Measurements from ENCODE around the gene CAPNS1. TPM values are rescaled to one million over a fixed set of nuclear protein-coding genes. Genes with fewer than 3 reads are reported as not detected.

The CAPNS1 gene
- total RNA-seq, 4 donors from 2014 or later: 94.8 to 252 (median 165) TPM

- intact Hi-C loops (cut with DNase I; ENCODE audit: low total_unique reads) (loop anchor here (1.0 kb wide), 1 partner anchor 12 kb away; no protein-coding TSS in a partner anchor), in situ Hi-C loops (cut with MboI; ENCODE audit: low sequenced_read_pairs in 4 of 4) (loop anchor here in 1 of 4 donors (25.0 kb wide), 1 partner anchor 377 kb away; the partner anchor contains the start of genes HSPB6 and PROSER3)
- peaks cover 12 to 26% of the 10 kb centered on the region in 2 donors for H3K4me1 ChIP-seq
- peak overlapping the region; percentile 90 to 97 (median 92) for H3K4me3 ChIP-seq
- H3K27ac ChIP-seq: peak overlapping the region; percentile 97 to 100 (median 98)
- ATAC-seq (no peak), DNase-seq (no peak)
- no peaks in the 10 kb centered on the region for H3K27me3 ChIP-seq
- H3K9me3 ChIP-seq: no peaks in the 10 kb centered on the region
- no peak for TF ChIP-seq POLR2A (IDR thresholded peaks at IDR 0.05)
- no peak for TF ChIP-seq CTCF (IDR thresholded peaks at IDR 0.05 in 4 of 5, conservative IDR thresholded peaks at IDR 0.05 in 1 of 5)
- H3K36me3 ChIP-seq: peaks cover 0 to 19% of the 10 kb centered on the region in 2 donors
These were observed 770 bp upstream of the CAPNS1 start for GRCh38 chr19:36139120-36139472.

- ATAC-seq (peak; percentile 28 to 32), DNase-seq (peak; percentile 28 to 41)
- intact Hi-C loops (cut with DNase I; ENCODE audit: low total_unique reads): loop anchor here (1.0 to 2.0 kb wide), 2 partner anchors 12 to 26 kb away; partner anchors contain the start of genes COX7A1, POLR2I and TBCB
- Histone ChIP-seq H3K27ac (peak overlapping the region; percentile 97 to 100 (median 98)), H3K4me1 (peaks cover 12 to 26% of the 10 kb centered on the region in 2 donors), H3K36me3 (peaks cover 0 to 32% of the 10 kb centered on the region in 2 donors), H3K4me3 (peak overlapping the region; percentile 90 to 97 (median 92)), H3K9me3 (no peaks in the 10 kb centered on the region), H3K27me3 (no peaks in the 10 kb centered on the region)
- in situ Hi-C loops (cut with MboI; ENCODE audit: low sequenced_read_pairs in 4 of 4): loop anchor here in 1 of 4 donors (25.0 kb wide), 1 partner anchor 378 kb away; the partner anchor contains the start of genes HSPB6 and PROSER3
- TF ChIP-seq CTCF (IDR thresholded peaks at IDR 0.05 in 4 of 5, conservative IDR thresholded peaks at IDR 0.05 in 1 of 5) (no peak), POLR2A (IDR thresholded peaks at IDR 0.05) (peak in 1 of 2 donors; percentile 38)
These were observed 605 bp downstream of the CAPNS1 start for GRCh38 chr19:36140304-36141038.

GRCh38 chr19:36141039-36141927 is 1.4 kb downstream of the CAPNS1 start:
- TF ChIP-seq CTCF (IDR thresholded peaks at IDR 0.05 in 4 of 5, conservative IDR thresholded peaks at IDR 0.05 in 1 of 5): no peak
- peak; percentile 73 to 74 for TF ChIP-seq POLR2A (IDR thresholded peaks at IDR 0.05)
- peaks cover 12 to 23% of the 10 kb centered on the region in 2 donors for H3K4me1 ChIP-seq
- peaks cover 6 to 40% of the 10 kb centered on the region in 2 donors for H3K36me3 ChIP-seq
- H3K27ac ChIP-seq: peak overlapping the region; percentile 97 to 100 (median 98)
- intact Hi-C loops (cut with DNase I; ENCODE audit: low total_unique reads): loop anchor here (2.0 kb wide), 1 partner anchor 26 kb away; the partner anchor contains the start of genes POLR2I and TBCB
- no peaks in the 10 kb centered on the region for H3K27me3 ChIP-seq
- peak overlapping the region; percentile 90 to 97 (median 92) for H3K4me3 ChIP-seq
- peak; percentile 80 to 90 for DNase-seq
- in situ Hi-C loops (cut with MboI; ENCODE audit: low sequenced_read_pairs in 4 of 4): loop anchor here in 1 of 4 donors (25.0 kb wide), 1 partner anchor 379 kb away; the partner anchor contains the start of genes HSPB6 and PROSER3
- no peaks in the 10 kb centered on the region for H3K9me3 ChIP-seq
- peak; percentile 73 to 81 for ATAC-seq

GRCh38 chr19:36142046-36142445 is 2.2 kb downstream of the CAPNS1 start:
- ATAC-seq (no peak), DNase-seq (no peak)
- peak overlapping the region; percentile 97 to 100 (median 98) for H3K27ac ChIP-seq
- in situ Hi-C loops (cut with MboI; ENCODE audit: low sequenced_read_pairs in 4 of 4): loop anchor here in 1 of 4 donors (25.0 kb wide), 1 partner anchor 380 kb away; the partner anchor contains the start of genes HSPB6 and PROSER3
- H3K9me3 ChIP-seq: no peaks in the 10 kb centered on the region
- no peak overlapping the region for H3K4me3 ChIP-seq
- H3K27me3 ChIP-seq: no peaks in the 10 kb centered on the region
- intact Hi-C loops (cut with DNase I; ENCODE audit: low total_unique reads): no loop called here
- TF ChIP-seq CTCF (IDR thresholded peaks at IDR 0.05 in 4 of 5, conservative IDR thresholded peaks at IDR 0.05 in 1 of 5) (no peak), POLR2A (IDR thresholded peaks at IDR 0.05) (no peak)
- H3K4me1 ChIP-seq: peaks cover 12 to 16% of the 10 kb centered on the region in 2 donors
- H3K36me3 ChIP-seq: peaks cover 6 to 47% of the 10 kb centered on the region in 2 donors

All from gastrocnemius medialis (tissue), 4 donors.